C1 segment of cervical spinal cord (tissue), 14 donors: ENCODE measurements around the gene C10orf67.
"Not testable (repeated sequence)": the region's sequence is repeated elsewhere in the genome, so short reads cannot be mapped to it uniquely, and the experiment has no call there.

Experiments
- DNase-seq, 14 donors: peaks; one replicate each; lab custom pipeline; 2025; lab: John Stamatoyannopoulos, UW

C10orf67 gene

GRCh38 chr10:23280419-23281043, 64.1 kb downstream of the C10orf67 start:
- no peak for DNase-seq

GRCh38 chr10:23275355-23275754, 69.2 kb downstream of the C10orf67 start:
- DNase-seq, result no peak

- not testable (repeated sequence) for DNase-seq
Measured at GRCh38 chr10:23274179-23274578, 70.4 kb downstream of the C10orf67 start.

- no peak for DNase-seq
Measured at GRCh38 chr10:23270531-23270930, 74.1 kb downstream of the C10orf67 start.

GRCh38 chr10:23263441-23264164, 81.0 kb downstream of the C10orf67 start:
- DNase-seq, result no peak

DNA sequence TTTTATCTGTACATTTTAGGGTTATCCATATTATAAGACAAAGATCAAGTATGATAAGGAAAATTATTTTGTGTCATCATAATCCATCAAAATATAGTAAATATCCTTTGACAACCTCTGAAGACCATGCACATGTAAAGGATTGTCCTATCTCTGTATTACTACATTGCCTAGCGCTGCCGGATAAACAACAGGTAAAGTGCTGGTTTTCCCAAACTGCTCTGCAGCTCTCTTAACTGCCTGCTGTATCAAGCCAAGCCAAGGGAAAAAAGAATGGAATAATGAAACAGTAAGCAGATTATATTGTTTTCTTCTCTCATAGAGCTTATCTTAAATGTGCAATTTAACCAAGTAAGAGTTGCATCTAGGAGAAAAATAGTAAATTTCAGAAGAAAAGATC, 81.7 kb downstream of the C10orf67 start:
- DNase-seq, result no peak

- DNase-seq, result no peak
Measured at GRCh38 chr10:23258516-23258915, 86.1 kb downstream of the C10orf67 start.

- no peak for DNase-seq
Measured at GRCh38 chr10:23253780-23254179, 90.8 kb downstream of the C10orf67 start.

DNA sequence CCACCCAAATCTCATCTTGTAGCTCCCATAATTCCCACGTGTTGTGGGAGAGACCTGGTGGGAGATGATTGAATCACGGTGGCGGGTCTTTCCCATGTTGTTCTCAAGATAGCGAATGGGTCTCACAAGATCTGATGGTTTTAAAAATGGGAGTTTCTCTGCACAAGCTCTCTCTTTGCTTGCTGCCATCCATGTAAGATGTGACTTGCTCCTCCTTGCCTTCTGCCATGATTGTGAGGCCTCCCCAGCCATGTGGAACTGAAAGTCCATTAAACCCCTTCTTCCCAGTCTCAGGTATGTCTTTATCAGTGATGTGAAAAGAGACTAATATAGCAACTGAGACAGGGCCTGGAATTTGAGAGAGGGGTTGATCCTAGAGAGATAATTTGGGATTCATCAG, 91.7 kb downstream of the C10orf67 start:
- DNase-seq, result not testable (repeated sequence)

GRCh38 chr10:23241779-23242178, 102.8 kb downstream of the C10orf67 start:
- DNase-seq, result not testable (repeated sequence)

- DNase-seq, result no peak
Measured at GRCh38 chr10:23238015-23238414, 106.6 kb downstream of the C10orf67 start.

GRCh38 chr10:23230582-23230981, 114.0 kb downstream of the C10orf67 start:
- DNase-seq, result no peak

- no peak for DNase-seq
Measured at GRCh38 chr10:23217471-23217870, 127.1 kb downstream of the C10orf67 start.

GRCh38 chr10:23205972-23206642, 138.5 kb downstream of the C10orf67 start:
- DNase-seq, result no peak

DNA sequence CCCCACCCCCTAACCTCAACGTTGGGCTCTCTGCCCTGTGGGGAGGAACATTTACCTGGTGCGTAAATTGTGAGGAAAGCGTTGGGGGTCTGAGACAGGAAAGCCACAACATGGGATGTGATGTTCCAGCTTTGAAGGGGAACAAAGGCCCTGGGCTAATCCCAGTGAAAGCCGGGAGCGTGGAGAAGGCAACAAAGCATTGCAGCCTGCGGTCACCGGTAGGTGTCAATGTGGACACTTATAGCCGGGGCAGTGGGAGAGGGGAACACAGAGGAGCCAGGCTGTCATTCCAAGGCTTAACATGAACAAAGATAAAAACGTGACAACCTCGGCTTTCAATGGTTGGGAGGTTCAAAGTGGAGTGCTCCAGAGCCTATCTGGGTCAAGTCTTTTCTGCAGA, 139.8 kb downstream of the C10orf67 start:
- DNase-seq, result no peak

DNA sequence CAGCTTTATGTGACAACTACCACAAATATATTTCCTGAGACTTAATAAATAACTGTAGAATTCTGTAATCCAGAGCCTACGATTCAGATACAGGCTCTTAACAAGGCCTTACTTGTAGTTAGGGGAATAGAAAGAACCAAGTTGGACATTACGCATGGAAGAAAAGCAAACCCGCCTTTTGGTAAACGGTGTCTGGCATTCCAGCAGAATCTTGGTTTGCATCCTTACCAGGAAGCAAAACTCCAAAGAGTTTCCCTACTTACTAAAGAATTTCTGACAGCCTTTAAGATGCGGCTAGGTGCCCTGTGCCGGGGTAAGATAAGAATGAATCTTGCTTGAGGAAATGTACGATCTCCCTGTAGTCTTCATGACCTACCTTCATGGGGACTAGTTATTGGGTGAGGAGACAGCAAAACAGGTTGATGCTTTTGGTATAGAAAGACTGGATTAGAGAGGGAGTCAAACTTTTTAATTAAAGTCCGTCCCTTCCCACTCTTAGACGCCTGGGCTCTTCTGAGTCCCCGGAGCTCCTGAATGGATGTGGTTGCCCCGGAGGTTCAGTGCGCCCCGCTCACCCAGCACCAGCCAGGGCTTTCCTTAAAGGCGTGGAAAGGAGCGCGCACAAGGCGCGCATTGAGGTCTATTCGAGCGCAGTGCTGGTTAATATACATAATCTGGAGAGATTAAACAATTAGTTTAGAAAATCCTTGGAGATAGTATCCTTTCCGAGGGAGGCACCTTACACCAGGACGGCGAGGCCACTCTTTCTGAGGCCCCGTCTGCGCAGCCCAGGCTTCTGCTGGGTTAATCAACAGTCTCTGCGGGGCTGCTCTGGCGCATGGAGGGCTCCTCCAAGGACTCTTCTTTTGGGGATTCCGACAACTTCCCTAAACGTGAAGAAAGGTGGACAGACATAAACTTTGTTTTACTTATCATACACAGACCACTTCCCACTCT, 140.9 kb downstream of the C10orf67 start:
- no peak for DNase-seq

DNA sequence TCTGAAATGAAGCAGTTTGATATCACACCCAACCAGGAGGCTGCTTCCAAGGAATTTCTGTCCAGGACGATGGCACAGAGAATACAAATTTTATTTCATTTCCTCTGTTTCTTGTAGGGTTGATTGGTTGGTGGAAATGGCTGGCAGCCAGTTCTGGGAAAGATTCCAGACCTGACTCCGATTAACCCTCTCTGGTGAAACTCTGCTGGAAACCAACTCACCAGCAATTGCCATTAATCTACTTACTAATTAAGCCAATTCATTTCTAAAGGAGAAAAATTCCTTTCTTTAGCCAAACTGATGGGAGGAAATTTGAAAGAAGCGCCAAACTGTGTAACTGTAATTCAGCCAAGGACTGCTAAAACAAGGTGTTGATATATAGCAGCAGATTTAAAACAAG, 141.8 kb downstream of the C10orf67 start:
- no peak for DNase-seq

DNA sequence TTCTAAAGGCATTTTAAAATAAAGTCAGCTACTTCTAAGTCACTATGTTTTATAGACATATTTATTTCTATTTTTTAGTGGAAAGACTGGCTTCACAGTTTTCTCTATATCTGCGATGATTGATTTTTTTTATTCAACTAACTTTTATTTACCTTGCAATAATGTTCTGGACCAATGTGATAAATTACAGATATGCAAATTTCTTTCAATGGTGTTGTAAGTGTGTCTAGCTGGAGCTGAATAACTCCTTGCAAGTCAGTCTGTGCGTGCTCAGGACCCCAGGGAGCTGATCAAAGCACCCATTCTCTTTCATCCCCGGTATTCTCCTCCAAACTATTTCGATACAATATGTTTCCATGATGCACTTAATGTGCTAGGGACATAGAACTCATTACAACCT, 142.8 kb downstream of the C10orf67 start:
- no peak for DNase-seq

GRCh38 chr10:23200997-23201652, 143.5 kb downstream of the C10orf67 start:
- no peak for DNase-seq

- no peak for DNase-seq
Measured at GRCh38 chr10:23200586-23200985, 144.0 kb downstream of the C10orf67 start.
